NCI-H146 (cell line): ENCODE data around the gene POP4.

ENCODE experiments used
- DNase-seq: peaks from one replicate; lab custom pipeline; 2025; lab: John Stamatoyannopoulos, UW

Gene POP4

GRCh38 chr19:29662278-29662603 lies 56.2 kb downstream of the POP4 start:
- no peak for DNase-seq

GRCh38 chr19:29662604-29663404 lies 56.7 kb downstream of the POP4 start:
- DNase-seq: peak; percentile 17

- DNase-seq: no peak
These were observed 58.0 kb downstream of the POP4 start for GRCh38 chr19:29663861-29664752.

GRCh38 chr19:29664753-29665214 lies 58.7 kb downstream of the POP4 start:
- DNase-seq: no peak

GRCh38 chr19:29665215-29665825 lies 59.2 kb downstream of the POP4 start, which contains the start of gene PLEKHF1:
PLEKHF1 (plus strand) TSS chr19:29665461; CDS start chr19:29673840, 8,379 bp downstream.
- DNase-seq: peak; percentile 82

- peak; percentile 47 for DNase-seq
These were observed 59.9 kb downstream of the POP4 start for GRCh38 chr19:29665826-29666577.
